Esophagus muscularis mucosa (tissue), 3 donors: ENCODE data around the gene ZDHHC20.

Experiments used
- EP300 ChIP-seq: sonication (generic); formaldehyde crosslinking; IDR thresholded peaks from one replicate; pipeline ENCODE4 v1.6.1; 2017; ENCODE audit warnings: antibody characterized with exemption
- TF ChIP-seq, protein P1 (sequence below), 3 experiments: fragments of 200-600 bp in 2 of 3; fragments of 450-650 bp in 1 of 3; sonication (generic) in 2 of 3; IDR thresholded peaks; one replicate each; pipeline ENCODE4 v1.5.1; 2017 to 2019; ENCODE audit warnings: antibody characterized with exemption in 3 of 3, mild to moderate bottlenecking in 2 of 3, moderate library complexity in 1 of 3

DNA sequence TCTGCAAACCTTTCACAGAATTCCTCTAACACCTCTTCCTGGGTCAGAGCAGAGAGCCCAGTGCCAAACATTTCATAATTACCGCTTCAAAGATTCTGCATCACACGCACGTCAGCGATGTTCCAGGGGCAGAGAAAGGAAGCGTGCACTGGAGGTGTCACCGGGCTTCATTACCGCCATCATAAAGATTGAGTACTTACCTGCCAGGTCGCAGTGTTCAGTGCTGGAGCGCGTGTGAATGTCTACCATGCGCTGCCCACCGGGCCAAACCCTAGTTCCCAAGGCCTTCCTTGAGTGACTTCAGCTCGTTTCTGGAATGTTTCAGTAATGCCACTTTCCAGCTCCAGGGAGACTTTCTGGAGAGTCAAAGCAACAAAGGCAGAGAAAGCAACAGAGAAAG lies 104.4 kb downstream of the ZDHHC20 start:
- TF ChIP-seq, protein P1, sequence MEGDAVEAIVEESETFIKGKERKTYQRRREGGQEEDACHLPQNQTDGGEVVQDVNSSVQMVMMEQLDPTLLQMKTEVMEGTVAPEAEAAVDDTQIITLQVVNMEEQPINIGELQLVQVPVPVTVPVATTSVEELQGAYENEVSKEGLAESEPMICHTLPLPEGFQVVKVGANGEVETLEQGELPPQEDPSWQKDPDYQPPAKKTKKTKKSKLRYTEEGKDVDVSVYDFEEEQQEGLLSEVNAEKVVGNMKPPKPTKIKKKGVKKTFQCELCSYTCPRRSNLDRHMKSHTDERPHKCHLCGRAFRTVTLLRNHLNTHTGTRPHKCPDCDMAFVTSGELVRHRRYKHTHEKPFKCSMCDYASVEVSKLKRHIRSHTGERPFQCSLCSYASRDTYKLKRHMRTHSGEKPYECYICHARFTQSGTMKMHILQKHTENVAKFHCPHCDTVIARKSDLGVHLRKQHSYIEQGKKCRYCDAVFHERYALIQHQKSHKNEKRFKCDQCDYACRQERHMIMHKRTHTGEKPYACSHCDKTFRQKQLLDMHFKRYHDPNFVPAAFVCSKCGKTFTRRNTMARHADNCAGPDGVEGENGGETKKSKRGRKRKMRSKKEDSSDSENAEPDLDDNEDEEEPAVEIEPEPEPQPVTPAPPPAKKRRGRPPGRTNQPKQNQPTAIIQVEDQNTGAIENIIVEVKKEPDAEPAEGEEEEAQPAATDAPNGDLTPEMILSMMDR (IDR thresholded peaks at IDR 0.05) = no peak
- no peak for TF ChIP-seq EP300
